Peyer's patch (tissue), 4 donors: ENCODE measurements around the gene SC5D. TPM values are rescaled to one million over a fixed set of nuclear protein-coding genes. Genes with fewer than 3 reads are reported as not detected.

Source experiments
- DNase-seq, 3 donors: peaks; one replicate each; pipeline ENCODE4 v3.0.0-alpha.2; 2017 to 2019
- H3K27ac ChIP-seq, 4 donors: fragments of 200-600 bp; sonication (generic); one replicate each; pipeline ENCODE4 v1.5.1; 2016 to 2019
- H3K27me3 ChIP-seq, 2 donors: fragments of 200-600 bp; sonication (generic); one replicate each; pipeline ENCODE4 v1.5.1; 2019
- H3K36me3 ChIP-seq, 3 donors: fragments of 200-600 bp; sonication (generic); one replicate each; pipeline ENCODE4 v1.5.1; 2016 to 2019
- H3K4me1 ChIP-seq, 4 donors: fragments of 200-600 bp; sonication (generic); one replicate each; pipeline ENCODE4 v1.5.1; 2016 to 2019
- H3K4me3 ChIP-seq, 4 donors: fragments of 200-600 bp; sonication (generic); 1 replicate in 3 of 4; 2 replicates in 1 of 4; pipeline ENCODE4 v1.5.1; 2016 to 2019; ENCODE audit warnings: mild to moderate bottlenecking in 1 of 4
- H3K9me3 ChIP-seq, 4 donors: fragments of 200-600 bp; sonication (generic); one replicate each; pipeline ENCODE4 v1.5.1; 2016 to 2019; ENCODE audit warnings: mild to moderate bottlenecking in 1 of 4
- POLR2A ChIP-seq, 2 donors: fragments of 450-650 bp; IDR thresholded peaks; one replicate each; pipeline ENCODE4 v1.5.1; 2017; ENCODE audit warnings: antibody characterized with exemption in 2 of 2, mild to moderate bottlenecking in 2 of 2, moderate library complexity in 2 of 2
- total RNA-seq, 4 donors: library from RNA; depleted of rRNA; stranded (reverse); fragments of >200 nt; gene quantifications; one replicate each; pipeline ENCODE4 v1.1.0, GENCODE V29; 2016
- TF ChIP-seq, protein P1 (sequence below), 6 experiments: fragments of 450-650 bp in 4 of 6; fragments of 200-600 bp in 2 of 6; sonication (generic) in 1 of 6; IDR thresholded peaks; one replicate each; pipeline ENCODE4 v1.5.1; 2017 to 2019; ENCODE audit warnings: antibody characterized with exemption in 6 of 6, mild to moderate bottlenecking in 3 of 6, moderate library complexity in 1 of 6

Gene SC5D
- total RNA-seq, 4 donors from 2014 or later, result 25.6 to 63.6 (median 37.7) TPM

DNA sequence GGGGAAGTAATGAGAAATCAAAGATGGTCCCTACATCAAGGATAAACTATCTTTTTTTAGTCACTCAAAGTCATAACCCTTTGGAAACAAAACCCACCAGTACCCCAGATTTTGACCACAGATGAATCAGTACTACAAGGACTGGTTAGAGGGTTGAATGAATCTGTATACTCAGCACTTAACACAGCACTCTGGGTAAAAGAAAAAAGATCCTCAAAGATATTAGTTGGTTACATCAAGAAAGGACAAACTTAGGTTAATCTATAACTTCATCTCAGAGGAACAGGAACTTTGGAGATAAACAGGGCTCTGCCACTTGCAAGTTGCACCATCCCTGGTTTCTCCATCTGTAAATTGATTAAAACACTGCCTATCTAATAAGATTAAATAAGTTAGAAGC is 18.8 kb downstream of the SC5D start:
- H3K36me3 ChIP-seq, result peaks cover 0 to 28% (median 0%) of the 10 kb centered on the region in 3 donors
- TF ChIP-seq POLR2A (IDR thresholded peaks at IDR 0.05), result no peak
- TF ChIP-seq, protein P1, sequence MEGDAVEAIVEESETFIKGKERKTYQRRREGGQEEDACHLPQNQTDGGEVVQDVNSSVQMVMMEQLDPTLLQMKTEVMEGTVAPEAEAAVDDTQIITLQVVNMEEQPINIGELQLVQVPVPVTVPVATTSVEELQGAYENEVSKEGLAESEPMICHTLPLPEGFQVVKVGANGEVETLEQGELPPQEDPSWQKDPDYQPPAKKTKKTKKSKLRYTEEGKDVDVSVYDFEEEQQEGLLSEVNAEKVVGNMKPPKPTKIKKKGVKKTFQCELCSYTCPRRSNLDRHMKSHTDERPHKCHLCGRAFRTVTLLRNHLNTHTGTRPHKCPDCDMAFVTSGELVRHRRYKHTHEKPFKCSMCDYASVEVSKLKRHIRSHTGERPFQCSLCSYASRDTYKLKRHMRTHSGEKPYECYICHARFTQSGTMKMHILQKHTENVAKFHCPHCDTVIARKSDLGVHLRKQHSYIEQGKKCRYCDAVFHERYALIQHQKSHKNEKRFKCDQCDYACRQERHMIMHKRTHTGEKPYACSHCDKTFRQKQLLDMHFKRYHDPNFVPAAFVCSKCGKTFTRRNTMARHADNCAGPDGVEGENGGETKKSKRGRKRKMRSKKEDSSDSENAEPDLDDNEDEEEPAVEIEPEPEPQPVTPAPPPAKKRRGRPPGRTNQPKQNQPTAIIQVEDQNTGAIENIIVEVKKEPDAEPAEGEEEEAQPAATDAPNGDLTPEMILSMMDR (IDR thresholded peaks at IDR 0.05), result no peak

DNA sequence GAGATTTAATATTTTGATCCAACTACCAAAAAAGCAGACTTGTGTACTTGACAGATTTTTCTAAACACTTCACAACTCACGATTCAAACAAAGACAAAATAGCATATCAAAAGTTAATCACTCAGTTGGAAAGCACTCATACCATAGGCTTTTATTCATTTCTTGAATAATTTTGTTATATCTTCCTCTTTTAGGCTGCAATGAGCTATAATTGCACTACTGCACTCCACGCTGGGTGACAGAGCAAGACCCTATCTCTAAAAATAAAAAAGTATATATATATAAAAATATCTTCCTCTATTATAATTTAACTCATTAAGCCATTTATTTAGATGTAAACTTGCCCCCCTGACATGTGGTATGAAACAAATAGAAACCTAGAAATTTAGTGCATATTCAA is 19.9 kb downstream of the SC5D start:
- no peak for DNase-seq
- no peaks in the 10 kb centered on the region for H3K4me1 ChIP-seq

More for the DNA sequence above, 18.8 kb downstream of the SC5D start:
- Histone ChIP-seq H3K4me1 (no peaks in the 10 kb centered on the region), H3K27me3 (no peaks in the 10 kb centered on the region), H3K27ac (no peak overlapping the region), H3K9me3 (no peaks in the 10 kb centered on the region), H3K4me3 (no peak overlapping the region)
- no peak for DNase-seq

DNA sequence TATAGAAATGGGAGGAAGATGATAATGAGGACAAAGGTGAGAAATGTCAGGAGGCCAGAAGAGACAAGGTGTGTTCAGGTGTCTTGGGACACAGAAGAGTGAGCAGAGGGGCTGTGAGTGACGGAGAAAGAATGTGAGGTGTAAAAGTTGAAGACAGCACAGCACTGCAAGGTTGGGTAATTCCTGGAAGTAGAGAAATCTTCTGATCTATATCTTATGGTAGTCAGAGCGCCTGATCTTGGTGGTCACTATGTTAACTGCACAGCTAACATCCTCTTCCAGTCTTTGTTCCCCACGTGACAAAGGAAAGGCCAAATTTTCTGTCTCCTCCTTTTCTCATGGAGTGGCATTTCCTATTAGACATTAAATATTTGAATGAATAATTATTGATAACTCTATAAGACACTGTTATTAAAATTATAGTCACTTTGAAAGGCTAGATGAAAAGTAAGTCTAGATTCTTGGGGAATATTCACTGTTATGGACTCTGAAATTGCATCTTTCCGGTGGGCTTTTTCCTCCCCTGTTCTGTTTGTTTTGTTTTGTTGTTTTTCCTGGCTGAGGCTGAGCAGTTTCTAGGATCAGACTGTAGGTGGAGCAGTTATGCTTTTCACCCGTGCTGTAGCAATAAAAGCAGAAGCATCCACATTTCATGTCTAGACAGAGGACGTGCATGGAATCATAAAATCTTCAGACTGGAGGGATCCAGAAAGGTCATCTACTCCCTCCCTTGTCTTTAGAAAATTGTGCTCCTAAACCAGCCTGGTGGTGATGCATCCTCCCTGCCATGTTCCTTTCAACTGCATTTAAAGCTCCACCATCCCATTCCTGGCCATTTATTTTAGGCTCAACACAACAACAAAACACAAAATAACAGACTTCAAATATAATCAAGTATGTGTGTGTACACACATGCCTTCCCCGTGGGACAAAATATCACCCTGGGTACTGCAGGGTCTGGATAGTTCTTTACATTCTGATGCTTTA is 26.6 kb downstream of the SC5D start:
- Histone ChIP-seq H3K4me3 (no peak overlapping the region), H3K4me1 (no peaks in the 10 kb centered on the region), H3K36me3 (no peaks in the 10 kb centered on the region), H3K27ac (no peak overlapping the region), H3K9me3 (no peaks in the 10 kb centered on the region), H3K27me3 (no peaks in the 10 kb centered on the region)
- peak in 2 of 3 donors; percentile 22 to 54 for DNase-seq
- no peak for TF ChIP-seq POLR2A (IDR thresholded peaks at IDR 0.05)
- TF ChIP-seq, protein P1 (IDR thresholded peaks at IDR 0.05), result peak; percentile 32 to 91 (median 81)

More for the DNA sequence above, 19.9 kb downstream of the SC5D start:
- Histone ChIP-seq H3K36me3 (peaks cover 0 to 17% (median 0%) of the 10 kb centered on the region in 3 donors), H3K4me3 (no peak overlapping the region), H3K27ac (no peak overlapping the region), H3K9me3 (no peaks in the 10 kb centered on the region), H3K27me3 (no peaks in the 10 kb centered on the region)
- TF ChIP-seq POLR2A (IDR thresholded peaks at IDR 0.05), result no peak
- TF ChIP-seq, protein P1 (IDR thresholded peaks at IDR 0.05), result no peak

DNA sequence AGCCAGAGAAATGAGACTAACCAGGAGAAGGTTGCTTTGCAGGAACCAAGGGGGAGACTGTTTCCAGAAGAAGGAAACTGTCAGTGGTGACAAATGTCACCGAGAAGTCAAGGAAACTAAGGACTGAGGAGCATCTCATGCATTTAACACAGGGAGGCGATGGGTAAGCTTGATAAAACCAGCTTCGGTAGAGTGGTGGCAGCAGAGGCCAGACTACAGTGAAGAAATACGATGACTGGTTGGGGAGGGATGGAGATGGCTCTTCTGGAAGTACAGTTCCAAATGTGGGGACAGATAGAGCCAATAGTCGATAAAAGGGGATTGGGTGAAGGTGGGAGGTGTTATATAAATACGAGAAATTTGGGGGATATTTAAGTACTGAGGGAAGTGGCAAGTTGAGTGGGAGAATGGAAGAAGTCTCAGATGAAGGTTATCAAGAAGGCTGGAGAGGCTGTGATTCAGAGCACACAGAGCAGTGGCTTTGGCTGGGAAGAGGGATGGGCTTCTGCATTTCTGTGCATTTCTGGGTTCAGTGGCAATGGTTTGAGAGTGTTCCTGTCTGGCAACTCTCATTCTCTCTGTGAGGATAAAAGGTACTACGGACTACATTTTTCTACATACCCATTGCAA is 29.2 kb downstream of the SC5D start:
- Histone ChIP-seq H3K4me1 (no peaks in the 10 kb centered on the region), H3K27ac (no peak overlapping the region), H3K4me3 (no peak overlapping the region), H3K27me3 (no peaks in the 10 kb centered on the region), H3K9me3 (no peaks in the 10 kb centered on the region), H3K36me3 (no peaks in the 10 kb centered on the region)
- peak in 2 of 3 donors; percentile 18 to 70 for DNase-seq
- TF ChIP-seq, protein P1 (IDR thresholded peaks at IDR 0.05), result peak in 4 of 6 experiments; percentile 35 to 78 (median 70)
- TF ChIP-seq POLR2A (IDR thresholded peaks at IDR 0.05), result no peak

DNA sequence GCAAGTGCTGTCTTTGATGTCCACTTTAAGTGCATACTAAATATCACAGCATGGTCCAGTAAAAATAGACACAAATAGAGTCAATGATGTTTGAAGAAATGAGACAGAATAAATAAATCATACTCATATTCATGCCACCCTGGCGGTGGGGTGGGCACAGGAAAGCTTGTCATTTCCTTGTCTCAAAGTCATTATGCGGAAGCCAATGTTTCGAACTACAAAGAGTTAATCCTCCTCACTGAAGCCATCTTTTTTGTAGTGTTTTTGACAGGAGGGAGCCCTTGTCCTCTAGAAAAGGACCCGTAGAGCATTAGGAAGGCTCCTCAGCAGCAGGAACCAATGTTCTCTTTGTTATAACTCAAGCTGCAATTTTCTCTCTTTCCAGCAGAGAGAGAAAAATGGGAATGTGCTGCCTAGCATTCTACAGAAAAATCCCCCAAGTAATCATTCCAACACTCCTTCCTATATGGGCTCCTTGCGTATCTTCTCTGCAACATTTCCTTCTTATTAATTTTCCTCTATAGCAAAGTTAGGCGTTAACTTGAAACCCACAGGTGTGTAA is 30.6 kb downstream of the SC5D start:
- TF ChIP-seq POLR2A (IDR thresholded peaks at IDR 0.05), result no peak
- TF ChIP-seq, protein P1 (IDR thresholded peaks at IDR 0.05), result peak in 1 of 6 experiments; percentile 19
- H3K36me3 ChIP-seq, result no peaks in the 10 kb centered on the region
- DNase-seq, result no peak

More for the DNA sequence above, 30.6 kb downstream of the SC5D start:
- no peak overlapping the region for H3K4me3 ChIP-seq
- H3K27ac ChIP-seq, result no peak overlapping the region
- H3K27me3 ChIP-seq, result no peaks in the 10 kb centered on the region
- H3K4me1 ChIP-seq, result no peaks in the 10 kb centered on the region
- no peaks in the 10 kb centered on the region for H3K9me3 ChIP-seq
